Stimulated activated CD4-positive, alpha-beta T cell treated with anti-CD3 and anti-CD28 coated beads, Interleukin-4, amount 100 ng/mL, for 48 hours (primary cell): ENCODE measurements around the gene FAM174C.

Experiments
- DNase-seq, 2 donors: peaks; one replicate each; pipeline ENCODE4 v3.0.0-alpha.2; 2020; ENCODE audit warnings: low read depth in 2 of 2

The FAM174C gene

GRCh38 chr19:1275260-1275975, at the start of gene FAM174C:
Gene FAM174C, plus strand, starts transcription at chr19:1275530. Its CDS starts 20 bp downstream, at chr19:1275550.
- DNase-seq = peak; percentile 94 to 95

DNA sequence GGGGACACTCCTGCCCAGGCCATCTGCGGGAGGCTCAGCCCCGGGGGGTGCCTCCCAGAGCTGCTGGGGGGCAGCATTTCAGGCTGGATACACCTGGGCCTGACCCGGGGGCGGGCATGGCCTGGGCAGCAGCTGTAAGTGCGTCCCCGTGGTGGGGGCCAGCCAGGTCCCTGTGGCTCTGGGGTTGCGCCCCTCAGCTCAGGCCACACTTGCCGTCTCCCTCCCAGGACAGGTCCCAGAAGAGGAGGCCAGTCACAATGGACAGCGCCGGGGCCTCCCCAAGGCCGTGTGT, 49.2 kb upstream of the FAM174C start:
- no peak for DNase-seq

DNA sequence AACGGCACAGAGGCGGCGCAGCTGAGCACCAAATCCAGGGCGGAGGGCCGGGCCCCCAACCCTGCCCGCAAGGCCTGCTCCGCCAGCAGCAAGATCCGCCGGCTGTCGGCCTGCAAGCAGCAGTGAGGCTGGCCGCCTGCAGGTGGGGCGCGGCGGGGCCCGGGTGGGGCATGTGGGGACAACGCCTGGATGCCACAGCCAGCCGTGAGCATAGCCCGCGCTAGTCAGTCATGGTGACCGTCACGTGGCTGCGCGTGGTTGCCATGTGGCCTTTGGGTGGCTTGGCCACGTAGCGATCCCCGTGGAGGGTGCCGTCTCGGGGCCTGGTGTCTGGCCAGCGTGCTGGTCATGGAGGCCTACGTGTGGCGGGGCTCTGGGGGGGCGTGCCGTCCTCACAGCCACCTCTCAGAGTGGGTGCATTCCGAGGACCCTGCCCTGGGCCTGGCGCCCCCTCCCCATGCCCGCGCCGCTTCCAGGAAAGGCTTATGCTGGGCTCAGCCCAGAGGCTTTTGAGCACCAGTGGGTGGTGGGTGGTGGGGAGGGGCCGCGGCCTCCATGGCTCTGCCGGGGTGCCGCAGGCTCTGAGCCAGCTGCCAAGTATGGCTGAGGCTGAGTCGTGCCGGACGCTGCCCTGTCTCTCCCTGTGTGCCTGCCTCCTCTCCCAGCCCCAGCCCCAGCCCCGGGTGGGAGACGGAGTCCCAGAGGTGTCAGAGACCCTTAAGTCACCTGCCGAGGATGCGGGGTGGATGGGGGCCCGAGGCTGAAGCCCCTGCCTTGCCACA, 48.6 kb upstream of the FAM174C start:
- DNase-seq = no peak

GRCh38 chr19:1227304-1228054, 47.9 kb upstream of the FAM174C start:
- DNase-seq = no peak

DNA sequence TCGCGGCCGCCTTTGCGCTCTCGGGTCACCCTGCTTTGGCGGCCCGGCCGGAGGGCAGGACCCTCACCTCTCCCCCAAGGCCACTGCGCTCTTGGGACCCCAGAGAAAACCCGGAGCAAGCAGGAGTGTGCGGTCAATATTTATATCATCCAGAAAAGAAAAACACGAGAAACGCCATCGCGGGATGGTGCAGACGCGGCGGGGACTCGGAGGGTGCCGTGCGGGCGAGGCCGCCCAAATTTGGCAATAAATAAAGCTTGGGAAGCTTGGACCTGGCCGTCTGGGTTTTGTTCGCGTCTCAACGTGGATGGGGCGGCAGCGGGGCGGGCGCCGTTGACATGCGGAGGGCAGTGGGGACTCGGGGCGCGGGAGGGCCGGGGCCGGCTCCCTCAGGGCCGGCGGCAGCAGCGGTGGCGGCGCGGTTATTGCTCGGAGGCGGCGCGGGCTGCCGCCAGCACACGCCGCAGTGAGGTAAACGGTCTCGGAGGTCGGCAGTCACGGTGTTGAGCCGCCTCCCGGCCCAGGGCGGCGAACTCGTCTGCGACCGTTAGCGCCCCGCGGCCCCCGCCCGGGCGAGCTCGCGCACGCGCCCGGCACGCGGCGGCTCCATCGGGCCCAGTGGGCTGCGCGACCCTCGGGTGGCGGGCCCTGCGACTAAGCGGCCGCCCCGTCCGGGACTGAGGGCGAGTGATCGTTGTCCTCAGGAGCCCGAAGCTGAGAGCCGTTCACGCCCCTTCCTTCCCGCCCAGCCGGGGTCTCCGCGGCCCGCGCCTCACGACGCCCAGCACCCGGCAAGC, 47.0 kb upstream of the FAM174C start:
- no peak for DNase-seq

- DNase-seq = no peak
These were observed 46.0 kb upstream of the FAM174C start for GRCh38 chr19:1229056-1229923.

DNA sequence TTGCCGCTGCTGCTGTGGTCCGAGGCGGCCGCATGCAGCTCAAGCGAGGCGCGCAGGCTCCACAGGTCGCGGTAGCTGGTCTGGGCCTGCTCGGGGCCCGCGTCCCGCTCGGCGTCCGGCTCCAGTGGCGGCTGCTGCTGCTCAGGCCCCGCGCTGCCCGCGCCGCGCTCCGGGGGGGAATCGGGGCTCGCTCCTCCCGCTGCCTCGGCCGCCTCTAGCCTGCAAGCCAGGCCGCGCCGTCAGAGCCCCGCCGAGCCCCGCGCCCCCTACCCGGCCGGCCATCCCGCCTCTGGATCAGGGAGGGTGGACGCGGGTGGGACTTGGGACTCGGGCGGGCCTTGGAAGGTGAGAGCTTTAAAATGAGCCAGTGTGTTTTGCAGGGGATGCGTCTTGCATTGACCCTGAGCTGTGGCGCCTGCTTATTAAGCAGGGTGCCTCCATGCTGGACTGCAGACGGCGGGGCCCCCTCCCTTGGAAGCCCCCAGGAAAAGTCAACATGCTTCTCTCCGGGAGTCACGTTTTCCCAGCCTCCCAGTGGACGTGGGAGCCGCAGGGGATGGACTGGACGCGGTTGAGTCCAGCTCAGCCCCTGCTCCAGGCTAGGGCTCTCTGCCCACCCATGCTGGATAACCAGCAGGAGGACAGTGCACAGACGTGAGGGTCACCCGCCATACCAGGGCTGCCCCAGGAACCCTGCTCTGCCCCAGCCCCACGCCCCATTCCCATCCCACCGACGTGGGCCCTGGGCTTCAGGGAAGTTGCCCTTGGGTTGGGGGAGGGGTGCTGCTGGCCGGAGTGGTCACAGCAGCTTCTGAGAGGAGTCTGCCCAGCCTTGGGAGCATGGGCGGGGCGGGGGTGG, 45.2 kb upstream of the FAM174C start:
- DNase-seq = no peak

- DNase-seq = no peak
These were observed 44.4 kb upstream of the FAM174C start for GRCh38 chr19:1230783-1231489.

DNA sequence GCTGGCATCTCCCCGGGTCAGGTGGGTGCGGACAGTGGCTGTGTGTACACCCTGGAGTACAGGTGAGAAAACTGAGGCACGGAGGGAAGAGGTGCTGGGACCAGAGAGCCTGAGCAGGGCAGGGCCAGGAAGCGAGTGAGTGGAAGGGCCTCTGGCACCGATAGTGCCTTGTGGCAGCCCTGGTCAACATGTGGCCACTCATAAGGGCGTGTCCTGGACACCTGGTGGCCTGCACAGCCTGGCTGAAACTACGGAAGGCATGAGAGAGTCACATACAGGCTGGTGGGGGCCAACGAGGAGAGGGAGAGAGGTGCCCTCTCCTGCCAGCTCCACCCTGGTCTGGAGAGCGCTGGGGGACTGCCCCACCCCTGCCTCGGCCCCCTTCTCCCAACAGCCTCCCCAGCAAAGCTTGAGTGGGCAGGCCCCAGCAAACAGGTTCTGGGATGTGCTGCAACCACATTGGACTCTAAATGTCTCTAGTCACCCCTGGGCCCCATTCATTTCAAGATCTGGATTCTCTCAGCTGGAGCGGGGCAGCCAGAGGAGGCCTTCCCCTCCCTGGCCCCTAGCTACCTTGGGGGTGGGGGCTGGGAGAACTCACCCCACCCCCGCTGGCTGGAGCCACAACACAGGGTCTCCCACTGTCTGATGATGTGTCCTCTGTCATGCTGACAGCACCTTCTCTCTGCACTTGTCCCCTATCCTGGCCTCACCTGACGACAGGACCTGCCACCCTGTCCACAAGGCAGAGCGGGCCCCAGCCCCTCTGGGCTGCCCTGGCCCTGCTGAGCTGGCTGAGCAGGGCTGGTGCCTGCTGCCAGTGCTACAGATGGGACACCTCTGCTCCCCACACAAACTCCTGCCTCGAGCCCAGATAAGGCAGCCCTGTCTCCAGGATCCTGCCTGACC, 43.3 kb upstream of the FAM174C start:
- no peak for DNase-seq

DNA sequence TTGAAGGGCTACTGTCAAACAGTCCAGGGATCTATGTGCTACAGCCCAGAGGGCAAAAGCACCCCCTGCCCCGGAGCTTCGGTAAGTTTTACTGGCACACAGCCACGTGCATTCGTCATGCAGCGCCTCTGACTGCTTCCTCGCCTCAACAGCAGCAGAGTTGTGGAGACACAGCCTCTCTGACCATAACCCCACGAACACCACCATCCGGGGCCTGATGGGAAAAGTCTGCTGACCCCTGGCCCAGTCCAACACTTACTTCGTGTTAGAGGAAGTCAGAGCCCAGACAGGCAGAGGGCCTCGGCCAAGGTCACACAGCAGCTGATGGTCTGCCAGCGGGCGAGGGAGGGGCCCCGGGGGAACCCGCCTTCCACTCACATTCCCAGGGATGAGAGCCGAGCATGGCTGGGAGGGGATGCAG, 42.7 kb upstream of the FAM174C start:
- DNase-seq = no peak

DNA sequence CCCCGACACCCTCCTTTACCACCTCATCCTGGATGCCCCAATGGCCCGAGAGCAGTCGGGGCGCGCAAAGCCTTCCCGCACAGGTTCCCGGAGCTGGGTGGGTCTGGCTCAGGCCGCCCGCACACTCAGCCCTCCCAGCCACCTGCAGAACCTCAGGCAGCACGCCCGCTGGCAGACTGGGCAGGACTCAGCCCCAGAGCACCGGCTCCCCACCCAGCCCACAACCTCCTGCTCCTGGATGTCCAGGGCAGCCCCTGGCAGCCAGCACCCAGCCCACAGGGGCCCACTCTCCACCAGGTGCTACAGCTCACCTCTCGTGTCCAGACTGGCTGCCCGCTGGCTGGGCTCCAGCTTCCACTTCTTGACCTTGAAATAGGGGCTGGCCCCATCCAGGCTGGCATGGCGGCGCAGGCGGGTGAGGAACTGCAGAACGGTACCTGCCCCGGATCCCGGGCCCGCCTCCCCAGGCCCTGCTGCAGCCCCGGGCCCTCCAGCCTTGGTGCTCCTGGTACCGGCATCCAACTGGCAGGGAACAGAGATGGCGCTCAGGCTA, 42.1 kb upstream of the FAM174C start:
- no peak for DNase-seq

DNA sequence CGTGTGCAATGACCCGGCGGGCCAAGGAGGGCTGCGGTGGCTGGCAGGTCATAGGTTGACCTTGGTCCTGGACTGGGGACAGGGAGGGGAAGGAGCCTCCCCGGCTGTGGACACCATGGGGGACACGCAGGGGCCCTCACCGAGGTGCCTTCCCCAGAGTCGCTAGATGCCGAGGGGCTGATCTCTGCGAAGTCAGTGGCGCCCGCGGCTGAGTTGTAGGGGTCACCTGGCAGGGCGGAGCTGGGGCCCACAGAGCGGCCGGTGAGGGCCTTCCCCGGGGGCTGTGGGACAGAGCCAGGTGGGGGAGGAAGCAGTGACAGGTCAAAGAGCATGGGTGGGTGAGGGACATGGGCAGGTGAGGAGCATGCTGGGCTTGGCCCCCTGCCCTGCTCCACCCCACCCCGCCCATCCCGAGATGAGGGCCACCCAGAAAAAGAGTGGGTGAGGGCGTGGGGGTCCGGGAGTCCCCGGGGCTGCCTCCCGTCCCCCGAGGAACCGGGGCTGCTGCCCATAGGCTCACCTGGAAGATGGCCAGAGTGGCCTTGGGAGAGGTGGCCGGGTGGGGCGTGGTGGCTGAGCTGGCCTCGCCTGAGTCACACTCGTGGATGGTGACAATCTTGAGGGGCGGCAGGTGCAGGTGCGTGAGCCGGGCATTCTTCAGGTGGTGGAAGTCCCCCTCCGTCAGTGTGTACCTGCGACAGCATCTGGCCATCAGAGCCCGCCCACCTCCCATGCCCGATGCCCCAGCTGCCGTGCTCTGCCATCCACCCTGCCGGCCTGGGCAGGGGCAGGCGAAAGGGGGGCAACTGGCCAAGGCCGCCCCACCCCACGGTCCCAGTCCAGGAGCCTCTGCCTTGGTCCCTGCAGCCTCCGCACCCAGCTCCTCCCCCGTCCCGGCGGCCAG, 41.0 kb upstream of the FAM174C start:
- no peak for DNase-seq

DNA sequence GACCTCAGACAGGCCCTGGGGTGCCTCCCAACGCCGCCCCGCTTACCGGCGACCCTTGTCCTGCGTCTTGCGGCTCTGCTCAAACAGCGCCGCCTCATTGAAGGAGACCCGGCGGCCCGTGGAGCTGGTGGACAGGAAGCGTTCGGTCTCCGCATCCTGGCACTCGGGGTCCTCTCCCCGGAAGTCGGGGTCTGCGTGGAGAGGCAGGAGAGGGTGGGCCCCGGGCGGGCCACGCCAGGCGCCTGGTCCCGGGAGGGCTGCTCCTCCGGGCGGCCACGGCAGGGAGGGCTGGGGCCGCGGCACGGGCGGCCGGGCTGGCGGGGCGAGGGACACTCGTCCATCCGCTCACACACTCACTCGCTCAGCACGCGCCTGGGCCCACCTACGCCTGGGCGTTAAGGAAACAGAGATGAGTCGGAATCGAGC, 40.4 kb upstream of the FAM174C start:
- DNase-seq = no peak

DNA sequence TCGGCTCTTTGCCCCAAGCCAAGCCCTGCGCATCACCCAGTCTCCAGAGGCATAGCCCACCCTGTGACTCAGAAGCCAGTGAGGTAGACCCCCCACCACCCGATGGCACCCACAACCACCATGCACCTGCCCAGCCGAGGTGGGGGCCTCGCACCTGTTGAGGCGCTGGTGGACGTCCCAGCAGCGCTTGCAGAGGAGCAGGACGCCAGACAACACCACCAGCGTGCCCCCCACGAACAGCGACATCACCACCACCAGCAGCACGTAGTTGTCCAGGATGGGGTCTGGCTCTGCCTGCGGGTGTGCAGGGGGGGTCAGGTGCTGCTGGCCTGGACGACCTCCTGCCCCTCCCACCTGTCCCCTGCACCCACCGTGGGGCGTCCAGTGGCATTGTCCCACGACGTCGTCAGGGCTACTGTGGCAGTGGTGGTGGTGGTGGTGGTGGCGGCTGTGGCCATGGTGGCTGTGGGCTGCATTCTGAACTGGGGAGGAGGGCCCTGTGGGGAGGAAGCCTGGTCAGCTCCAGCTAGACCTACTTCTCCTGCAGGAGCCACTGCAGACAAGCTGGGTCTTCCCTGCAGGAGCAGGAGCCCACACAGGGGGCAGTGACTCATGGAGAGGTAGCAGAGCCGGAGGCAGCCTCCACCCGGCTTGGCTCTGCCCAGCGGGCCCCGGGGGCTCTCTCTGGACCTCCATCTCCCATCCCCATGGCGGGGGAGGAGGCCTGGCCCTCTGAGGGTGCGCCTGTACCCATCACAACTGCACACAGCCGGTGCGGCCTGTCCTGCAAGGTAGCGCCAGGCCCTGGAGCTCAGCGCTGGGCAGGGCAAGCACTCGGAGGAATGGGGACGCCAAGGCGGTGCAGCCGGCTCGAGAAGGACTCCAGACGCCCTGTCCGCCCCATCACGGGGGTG, 39.4 kb upstream of the FAM174C start:
- DNase-seq = no peak

GRCh38 chr19:1236576-1236975, 38.8 kb upstream of the FAM174C start:
- no peak for DNase-seq
